HG02973 (cell line): ENCODE data around the gene RIC1.
A peak's percentile ranks its signal among the peaks of the same experiment; 100 is the strongest.
"Not testable (repeated sequence)": the region's sequence is repeated elsewhere in the genome, so short reads cannot be mapped to it uniquely, and the experiment has no call there.

Experiments used
- ATAC-seq: cut with Tn5 transposase; IDR thresholded peaks from one replicate; pipeline ENCODE4 v1.9.1; 2021; ENCODE audit warnings: moderate library complexity; ENCODE audit not compliant: unreplicated experiment

Gene RIC1

DNA sequence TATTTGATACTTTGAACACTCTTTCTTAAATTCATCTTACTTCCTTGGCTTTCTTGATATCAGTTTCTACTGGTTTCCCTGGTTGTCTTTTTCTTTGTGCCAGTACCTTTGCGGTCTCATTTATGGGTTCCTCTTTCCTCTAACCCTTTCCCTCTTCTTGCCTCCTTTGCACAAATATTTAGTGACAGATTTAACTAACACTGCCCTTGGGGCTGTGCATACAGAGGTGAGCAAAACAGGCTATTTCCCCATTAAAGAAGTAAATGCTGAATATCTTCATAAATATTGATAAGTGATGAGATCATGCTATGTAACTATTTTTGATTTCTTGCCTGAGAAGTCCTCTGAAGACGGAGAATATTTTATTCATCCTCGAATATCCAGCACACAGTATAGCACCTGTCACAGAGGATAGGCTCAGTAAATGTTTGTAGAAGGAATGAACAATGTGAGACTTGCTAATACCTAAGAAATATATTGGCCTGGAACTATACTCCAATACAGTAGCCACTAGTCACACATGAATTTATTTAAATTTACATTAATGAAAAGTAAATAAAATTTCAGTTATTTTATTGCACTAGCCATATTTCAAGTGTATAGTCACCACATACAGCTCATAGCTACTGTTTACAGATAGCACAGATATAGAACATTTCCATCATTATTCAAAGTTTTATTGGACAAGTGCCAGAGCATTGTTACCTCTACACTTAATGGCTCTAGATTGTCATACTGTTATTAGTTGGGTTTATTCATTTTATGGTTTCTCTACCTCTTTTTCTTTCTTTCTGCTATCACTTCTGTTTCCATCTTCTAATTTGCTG lies 90.4 kb downstream of the RIC1 start:
- no peak for ATAC-seq

DNA sequence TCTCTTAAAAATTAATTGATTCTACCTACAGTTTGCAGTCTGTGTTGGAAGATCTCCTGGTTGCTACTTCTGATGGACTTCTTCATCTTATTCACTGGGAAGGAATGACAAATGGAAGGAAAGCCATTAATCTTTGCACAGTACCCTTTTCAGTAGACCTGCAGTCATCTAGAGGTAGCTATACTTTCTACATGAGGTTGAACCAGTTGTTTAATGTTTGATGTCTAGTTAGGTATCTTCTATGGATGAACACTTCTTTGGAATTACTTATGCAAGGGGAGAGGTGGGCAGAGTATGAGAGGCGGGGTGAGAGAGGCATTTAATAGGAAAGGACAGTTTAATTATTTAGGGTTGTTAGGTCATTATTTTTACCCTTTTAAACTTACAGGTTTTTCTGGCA lies 91.2 kb downstream of the RIC1 start:
- ATAC-seq, result no peak

DNA sequence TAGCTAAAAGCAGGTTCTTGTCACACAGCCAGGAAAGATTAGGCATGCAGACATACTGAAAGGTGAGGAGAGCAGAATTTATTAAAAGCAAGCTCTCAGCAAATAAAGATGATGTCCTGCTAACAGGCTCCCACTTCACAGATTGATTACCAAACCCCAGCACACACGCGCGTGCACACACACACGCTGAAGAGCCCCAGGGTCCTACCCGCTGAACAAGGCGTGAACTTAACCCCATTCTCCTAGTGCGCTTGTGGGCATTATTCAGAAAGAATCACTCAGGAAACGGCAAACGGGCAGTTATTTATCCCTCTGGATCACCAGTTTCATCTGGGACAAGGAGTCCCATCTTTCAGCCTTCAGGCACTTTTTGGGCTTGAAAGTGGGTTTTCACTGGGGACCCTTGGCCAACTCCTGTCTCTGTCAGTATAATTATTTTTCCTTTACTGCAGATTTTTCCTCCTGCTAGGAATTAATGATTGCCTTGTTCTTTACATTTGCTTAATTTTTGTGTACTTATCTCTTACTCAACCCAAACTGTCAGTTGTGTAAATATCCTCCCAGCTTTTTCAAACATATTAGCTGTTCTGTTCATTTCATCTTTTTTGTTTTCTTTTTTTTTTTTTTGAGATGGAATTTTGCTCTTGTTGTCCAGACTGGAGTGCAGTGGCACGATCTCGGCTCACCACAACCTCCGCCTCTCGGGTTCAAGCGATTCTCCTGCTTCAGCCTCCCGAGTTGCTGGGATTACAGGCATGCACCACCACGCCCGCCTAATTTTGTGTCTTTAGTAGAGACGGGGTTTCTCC lies 92.6 kb downstream of the RIC1 start:
- no peak for ATAC-seq

DNA sequence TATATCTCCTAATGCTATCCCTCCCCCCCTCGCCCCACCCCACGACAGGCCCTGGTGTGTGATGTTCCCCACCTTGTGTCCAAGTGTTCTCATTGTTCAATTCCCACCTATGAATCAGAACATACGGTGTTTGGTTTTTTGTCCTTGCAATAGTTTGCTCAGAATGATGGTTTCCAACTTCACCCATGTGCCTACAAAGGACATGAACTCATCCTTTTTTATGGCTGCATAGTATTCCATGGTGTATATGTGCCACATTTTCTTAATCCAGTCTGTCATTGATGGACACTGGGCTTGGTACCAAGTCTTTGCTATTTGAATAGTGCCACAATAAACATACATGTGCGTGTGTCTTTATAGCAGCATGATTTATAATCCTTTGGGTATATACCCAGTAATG lies 93.8 kb downstream of the RIC1 start:
- not testable (repeated sequence) for ATAC-seq

DNA sequence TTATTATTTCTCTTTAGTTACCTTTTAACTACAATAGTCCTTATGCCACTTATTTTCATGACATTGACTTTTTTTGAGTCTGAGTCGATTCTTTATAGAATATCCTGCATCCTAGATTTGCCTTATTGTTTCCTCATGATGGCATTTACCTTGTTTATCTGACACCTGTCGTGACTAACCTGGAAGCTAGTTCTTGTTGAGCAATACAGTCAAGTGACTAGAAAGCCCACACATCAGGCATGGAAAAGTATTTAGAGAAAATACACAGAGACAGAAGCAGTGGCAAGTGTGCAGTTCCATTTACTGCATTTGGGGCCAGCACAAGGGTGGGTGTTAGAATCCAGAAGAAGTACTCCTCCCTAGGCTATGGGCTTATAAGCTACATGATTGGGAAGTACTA lies 106.2 kb downstream of the RIC1 start:
- no peak for ATAC-seq

DNA sequence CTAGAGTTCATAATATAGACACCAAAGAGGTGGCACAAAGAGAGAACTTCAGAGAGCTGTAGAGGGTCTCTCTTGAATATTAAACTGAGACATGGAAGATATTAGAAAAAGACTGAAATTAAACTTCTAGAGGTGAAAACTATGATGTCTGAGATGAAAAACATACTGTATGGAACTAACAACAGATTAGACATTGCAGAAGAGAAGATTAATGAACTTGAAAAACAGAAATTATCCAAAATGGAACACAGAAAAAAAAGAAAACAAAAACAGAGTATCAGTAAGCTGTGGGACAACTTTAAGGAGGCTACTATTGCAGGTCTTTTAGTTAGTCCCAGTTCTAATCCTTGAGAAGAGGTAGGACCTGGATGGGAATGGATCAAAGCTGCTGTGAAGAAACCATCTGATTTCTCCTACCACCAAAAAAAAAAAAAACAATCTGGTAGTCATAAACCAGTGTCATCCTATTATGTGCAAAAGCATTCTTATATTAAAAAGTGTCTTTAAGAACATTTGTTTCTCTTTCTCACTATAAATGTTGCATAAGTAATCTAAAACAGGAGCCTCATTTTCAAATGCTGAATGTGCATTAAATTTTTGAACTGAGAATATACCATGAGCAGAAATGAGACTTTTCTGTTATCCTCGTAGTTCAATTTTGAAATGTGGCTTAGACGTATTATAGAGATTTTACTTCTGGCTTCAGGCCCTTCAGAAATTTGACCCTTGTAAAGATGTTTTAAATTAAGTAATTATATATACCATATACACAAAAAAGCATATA lies 107.8 kb downstream of the RIC1 start:
- no peak for ATAC-seq

DNA sequence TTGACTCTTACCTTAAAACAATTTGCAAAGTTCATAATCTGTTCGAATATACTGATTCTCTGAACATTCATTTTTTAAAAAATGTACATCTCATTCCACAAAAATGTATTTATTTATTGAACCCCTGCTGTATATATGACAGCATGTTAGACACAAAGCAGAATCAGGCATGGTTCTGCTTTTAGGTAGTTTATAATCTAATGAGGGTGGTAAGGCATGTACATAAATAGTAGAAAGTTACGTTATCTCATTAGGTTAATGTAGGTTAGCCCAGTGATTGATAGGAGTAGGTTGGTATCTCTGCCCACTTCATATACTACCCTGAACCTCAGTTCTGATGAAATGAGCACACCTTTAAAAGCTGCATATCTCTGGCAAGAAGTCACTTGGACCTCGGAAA lies 114.2 kb downstream of the RIC1 start:
- no peak for ATAC-seq

DNA sequence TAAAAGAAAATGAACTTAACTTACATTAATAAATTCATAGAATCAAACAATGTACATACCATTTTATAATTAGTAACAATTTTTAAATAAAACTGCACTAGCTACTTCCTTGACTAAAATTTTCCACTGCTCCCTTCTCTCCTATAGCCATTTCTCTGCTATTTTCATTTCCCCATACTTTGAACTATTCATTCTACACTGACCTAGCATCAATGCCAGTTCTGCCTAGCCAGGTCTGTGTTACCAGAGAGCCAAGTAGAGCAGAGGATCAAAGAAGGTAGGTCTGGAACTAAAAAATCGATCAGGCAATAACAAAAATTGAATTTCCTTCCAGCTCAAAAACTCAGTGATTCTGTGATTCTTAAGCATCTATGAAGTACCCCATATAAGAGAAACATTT lies 119.5 kb downstream of the RIC1 start:
- ATAC-seq, result no peak

DNA sequence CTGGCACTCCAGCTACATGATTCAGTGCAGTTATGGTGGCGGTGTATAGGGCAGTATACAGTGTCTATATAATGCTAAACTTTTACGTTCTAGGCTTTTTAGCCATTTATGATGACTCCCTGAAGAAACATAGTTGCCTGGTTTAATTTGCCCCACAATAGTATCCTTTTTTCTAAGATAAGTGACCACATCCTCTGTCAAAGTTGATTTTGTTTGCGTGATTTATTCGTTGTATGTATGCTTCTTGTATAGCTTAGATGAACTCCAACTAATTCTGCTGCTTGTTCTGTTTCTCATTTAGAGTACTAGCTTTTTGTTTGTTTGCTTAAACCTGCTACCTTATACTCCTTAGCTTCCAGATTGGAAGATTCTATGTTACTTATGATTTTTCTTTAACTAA lies 120.4 kb downstream of the RIC1 start:
- ATAC-seq, result no peak

DNA sequence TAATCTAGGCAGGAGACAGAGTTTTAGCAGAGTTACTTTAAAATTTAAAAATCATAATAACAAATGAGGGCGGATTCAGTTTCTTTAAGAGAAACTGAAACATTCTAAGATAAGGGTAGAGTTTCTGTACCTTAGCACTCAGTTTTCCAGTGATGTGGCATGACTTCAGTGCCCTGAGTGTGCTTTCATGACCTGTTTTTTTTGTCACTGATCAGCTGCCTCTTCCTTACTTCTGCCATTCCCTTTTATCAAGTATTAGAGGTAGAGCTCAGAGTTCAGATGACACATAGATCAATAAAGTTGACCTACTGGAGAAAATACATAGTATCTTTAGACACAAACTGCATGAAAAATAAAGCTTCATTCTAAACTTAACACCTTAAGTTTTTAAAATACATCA lies 121.7 kb downstream of the RIC1 start:
- no peak for ATAC-seq

DNA sequence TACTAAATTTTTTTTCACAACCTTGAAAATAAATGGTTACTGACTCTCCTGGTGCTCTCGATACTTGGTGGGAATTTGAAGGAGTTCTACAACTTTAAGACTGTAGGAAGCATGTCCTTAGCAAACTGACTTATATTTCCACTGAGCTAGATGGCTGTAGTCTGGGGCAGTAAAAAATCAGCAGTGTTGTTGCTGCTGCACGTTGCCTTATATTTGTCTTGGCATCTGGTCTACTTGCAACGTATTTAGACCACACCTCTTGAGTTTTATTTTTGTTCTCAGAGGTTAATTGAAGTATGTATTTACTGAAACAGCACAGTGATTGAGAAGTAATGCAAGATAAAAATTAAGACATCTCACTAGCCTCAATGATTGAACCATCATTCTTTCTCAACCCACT lies 127.7 kb downstream of the RIC1 start:
- ATAC-seq, result no peak

DNA sequence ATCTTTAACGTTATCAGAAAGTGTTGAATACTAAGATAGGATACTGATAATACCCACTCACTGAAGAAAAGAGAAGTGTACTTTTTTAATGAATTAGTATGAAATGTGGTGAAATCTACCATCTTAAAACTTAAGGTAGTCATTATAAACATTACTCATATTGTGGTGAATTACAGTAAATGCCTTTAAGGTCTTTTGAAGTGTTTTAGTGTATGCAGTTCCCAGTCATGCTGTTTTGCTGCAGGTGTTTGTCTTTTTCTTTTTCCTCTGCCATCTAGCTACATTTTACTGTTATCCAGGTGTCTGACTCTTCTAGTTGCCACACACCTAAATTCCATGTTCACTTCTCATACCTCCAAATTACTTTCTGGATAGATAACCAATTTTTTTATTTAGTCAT lies 131.4 kb downstream of the RIC1 start:
- ATAC-seq, result no peak

DNA sequence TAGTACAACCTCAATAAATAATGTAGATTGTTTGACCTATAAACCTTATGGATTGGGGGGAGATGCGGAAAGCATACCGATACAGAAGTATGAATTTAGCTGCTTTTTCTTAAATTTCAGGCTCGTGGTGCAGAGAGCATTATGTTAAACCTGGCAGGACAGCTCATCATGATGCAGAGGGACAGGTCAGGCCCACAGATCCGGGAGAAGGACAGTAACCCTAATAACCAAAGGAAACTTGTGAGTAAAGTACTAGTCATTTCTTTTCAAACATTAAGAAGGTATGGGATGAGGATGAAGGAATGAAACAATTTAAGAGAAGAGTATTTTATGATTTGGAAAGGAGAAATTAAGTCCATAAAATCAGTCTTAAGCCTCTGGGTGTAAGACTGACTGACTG lies 133.5 kb downstream of the RIC1 start:
- no peak for ATAC-seq

DNA sequence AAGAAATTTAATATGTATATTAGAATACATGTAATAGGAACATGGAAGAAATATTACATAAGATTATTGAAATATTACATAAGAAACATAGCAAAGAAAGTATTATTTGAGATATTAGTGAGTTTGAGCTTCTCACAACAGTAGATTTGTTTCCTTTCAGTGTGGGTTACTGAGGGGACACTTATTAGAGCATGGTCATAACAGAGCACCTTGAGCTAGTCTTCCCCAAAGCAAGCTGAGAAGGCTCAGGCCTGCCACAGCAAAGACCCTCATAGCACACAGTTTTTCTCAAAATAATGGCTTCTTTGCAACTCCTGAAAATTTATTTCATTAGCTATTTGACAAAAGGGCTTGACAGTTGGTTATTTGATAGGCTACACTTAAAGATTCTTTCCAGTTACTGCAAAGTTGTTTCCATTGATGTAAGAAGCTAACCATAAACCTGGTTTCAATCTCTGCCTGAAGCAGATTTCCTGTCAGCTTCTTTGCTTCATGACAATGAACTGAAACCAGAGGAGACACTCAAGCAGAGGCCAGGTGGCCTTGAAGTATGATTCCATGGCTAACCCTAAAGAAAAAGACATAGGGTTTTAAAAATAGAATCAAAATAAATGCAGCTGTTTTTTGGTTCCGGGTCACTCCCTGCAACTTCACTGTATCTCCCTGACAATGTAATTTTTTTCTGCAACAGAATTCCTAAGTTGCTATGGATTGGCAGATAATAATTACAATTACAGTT lies 135.4 kb downstream of the RIC1 start:
- peak; percentile 82 for ATAC-seq

DNA sequence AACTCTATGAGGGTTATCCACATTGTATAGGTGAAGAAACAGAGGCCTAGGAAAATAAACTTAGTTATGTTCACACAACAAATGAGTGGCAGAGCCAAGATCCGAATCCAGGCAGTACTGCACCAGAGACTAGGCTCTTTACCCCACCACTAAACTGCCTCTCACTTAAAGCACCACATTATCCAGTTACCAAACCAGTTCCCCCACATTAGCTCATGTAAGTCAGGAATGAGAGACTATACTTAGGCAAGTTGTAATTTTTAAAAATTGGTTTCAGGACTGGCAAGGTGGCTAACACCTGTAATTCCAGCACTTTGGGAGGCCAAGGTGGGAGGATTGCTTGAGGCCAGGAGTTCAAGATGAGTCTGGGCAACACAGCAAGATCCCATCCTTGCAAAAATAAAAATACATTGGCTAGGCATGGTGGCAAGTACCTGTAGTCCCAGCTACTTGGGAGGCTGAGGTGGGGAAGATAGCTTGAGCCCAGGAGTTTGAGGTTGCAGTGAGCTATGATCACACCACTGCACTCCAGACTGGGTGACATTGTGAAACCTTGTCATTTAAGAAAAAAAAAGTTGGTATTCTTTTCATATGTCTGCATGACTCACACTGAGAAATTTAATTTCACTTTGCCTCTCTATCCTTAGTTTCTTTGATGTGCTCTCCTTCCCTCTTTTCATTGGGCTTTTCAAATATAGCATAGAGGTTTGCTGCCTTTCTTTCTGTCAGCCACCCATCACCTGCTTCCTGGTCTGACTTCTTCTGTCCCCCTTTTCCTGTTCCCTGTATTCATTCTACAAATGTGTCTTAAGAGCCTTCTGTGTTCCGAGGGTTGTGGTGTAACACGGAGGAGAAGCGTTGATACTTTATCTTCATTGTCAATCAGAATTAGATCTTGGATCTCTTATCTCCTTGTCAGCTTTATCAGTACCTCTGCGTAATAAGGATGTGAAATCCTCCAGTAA lies 139.3 kb downstream of the RIC1 start:
- no peak for ATAC-seq

DNA sequence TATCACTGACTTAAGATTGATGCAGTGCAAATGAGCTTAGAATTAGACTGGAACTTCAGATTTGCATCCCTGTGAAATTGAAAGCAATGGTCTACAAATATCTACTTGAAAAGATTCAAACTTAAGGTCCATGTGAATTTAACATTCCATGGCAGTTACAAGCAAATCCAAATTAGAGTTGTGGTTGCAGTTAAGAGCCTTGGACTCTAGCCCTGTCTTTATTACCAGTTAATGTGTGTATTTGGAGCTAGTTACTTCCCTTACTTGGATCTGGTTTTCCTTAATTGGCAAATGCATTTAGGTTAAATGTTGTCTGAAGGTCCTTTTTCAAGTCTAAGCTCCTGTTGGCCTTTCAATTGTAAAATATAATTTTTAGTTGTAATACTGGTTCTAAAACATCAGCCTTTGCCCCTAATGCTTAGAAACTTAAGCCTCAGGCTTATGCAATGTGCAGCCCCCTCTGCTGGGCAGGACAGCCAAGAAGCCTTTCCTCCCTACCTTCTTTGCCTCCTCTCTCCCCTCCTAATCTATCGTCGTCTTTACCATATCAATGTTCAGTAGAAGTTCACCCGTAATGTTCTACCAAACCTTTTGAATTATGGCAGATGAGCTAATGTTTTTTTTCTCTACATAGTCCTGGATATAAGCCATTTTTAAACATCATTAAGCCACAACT lies 144.6 kb downstream of the RIC1 start:
- no peak for ATAC-seq

DNA sequence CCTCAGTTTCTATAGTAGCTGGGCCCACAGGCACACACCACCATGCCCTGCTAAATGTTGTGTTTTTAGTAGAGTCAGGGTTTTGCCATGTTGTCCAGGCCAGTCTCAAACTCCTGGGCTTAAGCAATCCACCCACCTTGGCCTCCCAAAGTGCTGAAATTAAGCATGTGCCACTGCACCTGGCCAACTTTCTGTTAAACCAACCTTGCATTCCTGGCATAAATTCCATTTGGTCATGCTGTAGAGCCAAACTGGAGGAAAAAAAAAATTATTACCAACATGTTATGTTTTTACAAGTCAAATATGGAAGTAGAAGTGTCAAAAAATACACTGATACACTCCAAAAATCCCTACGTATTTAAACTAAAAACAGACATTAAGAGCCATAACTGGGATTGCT lies 149.9 kb downstream of the RIC1 start:
- no peak for ATAC-seq

DNA sequence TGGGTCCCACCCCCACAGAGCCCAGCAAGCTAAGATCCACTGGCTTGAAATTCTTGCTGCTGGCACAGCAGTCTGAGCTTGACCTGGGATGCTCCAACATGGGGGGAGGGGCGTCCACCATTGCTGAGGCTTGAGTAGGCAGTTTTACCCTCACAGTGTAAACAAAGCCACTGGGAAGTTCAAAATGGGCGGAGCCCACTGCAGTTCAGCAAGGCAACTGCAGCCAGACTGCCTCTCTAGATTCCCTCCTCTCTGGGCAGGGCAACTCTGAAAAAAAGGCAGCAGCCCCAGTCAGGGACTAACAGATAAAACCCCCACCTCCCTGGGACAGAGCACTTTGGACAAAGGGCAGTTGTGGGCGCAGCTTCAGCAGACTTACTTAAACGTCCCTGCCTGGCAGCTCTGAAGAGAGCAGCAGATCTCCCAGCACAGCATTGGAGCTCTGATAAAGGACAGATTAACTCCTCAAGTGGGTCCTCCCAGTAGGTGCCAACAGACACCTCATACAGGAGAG lies 150.9 kb downstream of the RIC1 start:
- not testable (repeated sequence) for ATAC-seq

DNA sequence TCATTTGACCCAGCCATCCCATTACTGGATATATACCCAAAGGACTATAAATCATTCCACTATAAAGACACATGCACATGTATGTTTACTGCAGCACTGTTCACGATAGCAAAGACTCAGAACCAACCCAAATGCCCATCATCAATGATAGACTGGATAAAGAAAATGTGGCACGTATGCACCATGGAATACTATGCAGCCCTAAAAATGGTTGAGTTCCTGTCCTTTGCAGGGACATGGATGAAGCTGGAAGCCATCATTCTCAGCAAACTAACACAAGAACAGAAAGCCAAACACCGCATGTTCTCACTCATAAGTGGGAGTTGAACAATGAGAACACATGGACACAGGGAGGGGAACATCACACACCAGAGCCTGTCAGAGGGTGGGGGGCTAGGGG lies 154.5 kb downstream of the RIC1 start:
- ATAC-seq, result not testable (repeated sequence)
